ENCODE results near the gene UPK3BL1. TPM values are rescaled to one million over a fixed set of nuclear protein-coding genes. Genes with fewer than 3 reads are reported as not detected.
"Not testable (repeated sequence)": the region's sequence is repeated elsewhere in the genome, so short reads cannot be mapped to it uniquely, and the experiment has no call there.

Gene UPK3BL1
- total RNA-seq, 1 experiment from 2014 or later, result 39.8 TPM

DNA sequence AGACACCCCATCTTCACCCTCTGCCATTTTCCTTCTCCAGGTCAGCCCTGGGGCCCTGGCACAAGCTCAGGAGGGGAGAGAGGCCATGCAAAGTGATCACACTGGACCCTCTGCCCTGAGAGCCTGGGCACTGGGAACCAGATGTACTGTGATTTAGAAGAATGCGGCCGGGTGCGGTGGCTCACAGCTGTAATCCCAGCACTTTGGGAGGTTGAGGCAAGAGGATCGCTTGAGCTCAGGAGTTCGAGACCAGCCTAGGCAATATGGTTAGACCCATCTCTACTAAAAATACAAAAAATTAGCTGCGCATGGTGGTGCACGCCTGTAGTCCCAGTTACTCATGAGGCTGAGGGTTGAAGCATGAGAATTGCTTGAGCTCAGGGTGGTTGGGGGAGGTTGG is 5.2 kb upstream of the UPK3BL1 start:
- H3K27ac ChIP-seq; H4K20me1 ChIP-seq (ENCODE audit: insufficient read depth); CTCF ChIA-PET; H3K4me3 ChIP-seq; H3K4me2 ChIP-seq; intact Hi-C loops (cut with micrococcal nuclease; ENCODE audit: unreplicated experiment); H3K4me1 ChIP-seq (replicated peaks; ENCODE audit: insufficient read depth); H2AFZ ChIP-seq; H3K36me3 ChIP-seq (ENCODE audit: low read depth); H3K27me3 ChIP-seq (ENCODE audit: insufficient read depth, low read depth); H3K9me3 ChIP-seq (ENCODE audit: insufficient read depth, low read depth); BruUV-seq (replicated peaks); DNase-seq; POLR2A ChIA-PET (ENCODE audit: unreplicated experiment); H3F3A ChIP-seq (ENCODE audit: insufficient read depth, low read depth); H3K9me2 ChIP-seq (ENCODE audit: insufficient read depth); H3K79me2 ChIP-seq (ENCODE audit: low read depth): not testable (repeated sequence)

DNA sequence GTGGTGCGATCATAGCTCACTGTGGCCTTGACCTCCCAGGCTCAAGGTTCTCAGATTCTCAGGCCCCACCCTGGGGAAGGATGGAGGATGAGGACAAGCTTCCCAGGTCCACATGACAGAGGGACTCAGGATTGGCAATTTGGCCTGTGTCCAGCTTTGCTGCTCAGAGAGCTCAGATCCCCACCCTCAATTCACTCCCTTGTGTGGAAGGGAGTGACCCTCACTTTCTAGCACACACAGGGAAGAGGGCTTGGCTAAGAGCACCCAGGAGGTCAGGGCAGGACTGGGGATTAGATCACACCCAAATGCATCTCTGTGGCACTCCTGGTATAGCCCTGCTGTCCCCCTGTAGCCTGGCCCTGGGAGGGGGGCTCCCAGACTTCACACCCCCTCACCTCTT is 813 bp upstream of the UPK3BL1 start:
- H3K4me2 ChIP-seq; POLR2A ChIA-PET (ENCODE audit: unreplicated experiment); H3K9me3 ChIP-seq (ENCODE audit: insufficient read depth, low read depth); H3K79me2 ChIP-seq (ENCODE audit: low read depth); H3K9me2 ChIP-seq (ENCODE audit: insufficient read depth); intact Hi-C loops (cut with micrococcal nuclease; ENCODE audit: unreplicated experiment); CTCF ChIA-PET; H3K4me1 ChIP-seq (replicated peaks; ENCODE audit: insufficient read depth); H3K27me3 ChIP-seq (ENCODE audit: insufficient read depth, low read depth); H3K4me3 ChIP-seq; H2AFZ ChIP-seq; DNase-seq; H4K20me1 ChIP-seq (ENCODE audit: insufficient read depth); H3F3A ChIP-seq (ENCODE audit: insufficient read depth, low read depth); BruUV-seq (replicated peaks); H3K27ac ChIP-seq; H3K36me3 ChIP-seq (ENCODE audit: low read depth): not testable (repeated sequence)

DNA sequence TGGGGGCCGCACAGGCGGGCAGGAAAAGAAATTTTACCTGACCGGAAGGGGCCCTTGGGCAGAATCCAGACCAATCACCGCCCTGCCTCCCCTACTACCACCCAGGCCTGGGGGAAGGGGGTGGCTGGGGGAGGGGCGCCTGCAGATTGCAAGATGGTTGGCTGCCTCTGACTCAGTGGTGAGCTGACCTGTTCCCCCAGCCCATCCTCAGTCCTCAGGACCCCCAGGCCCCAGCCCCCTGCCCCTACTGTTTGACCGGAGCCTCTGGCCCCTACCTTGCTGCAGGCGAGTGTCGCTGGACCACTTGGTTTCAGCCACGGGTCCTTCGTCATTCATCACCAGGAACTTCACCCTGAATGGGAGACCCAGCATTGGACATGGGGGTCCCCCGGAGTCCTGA is 3.7 kb downstream of the UPK3BL1 start:
- H4K20me1 ChIP-seq (ENCODE audit: insufficient read depth); H3K4me1 ChIP-seq (replicated peaks; ENCODE audit: insufficient read depth); POLR2A ChIA-PET (ENCODE audit: unreplicated experiment); H3K36me3 ChIP-seq (ENCODE audit: low read depth); H3K27me3 ChIP-seq (ENCODE audit: insufficient read depth, low read depth); H2AFZ ChIP-seq; H3K9me3 ChIP-seq (ENCODE audit: insufficient read depth, low read depth); H3K27ac ChIP-seq; H3K4me3 ChIP-seq; BruUV-seq (replicated peaks); intact Hi-C loops (cut with micrococcal nuclease; ENCODE audit: unreplicated experiment); H3F3A ChIP-seq (ENCODE audit: insufficient read depth, low read depth); DNase-seq; H3K4me2 ChIP-seq; H3K9me2 ChIP-seq (ENCODE audit: insufficient read depth); CTCF ChIA-PET; H3K79me2 ChIP-seq (ENCODE audit: low read depth): not testable (repeated sequence)

DNA sequence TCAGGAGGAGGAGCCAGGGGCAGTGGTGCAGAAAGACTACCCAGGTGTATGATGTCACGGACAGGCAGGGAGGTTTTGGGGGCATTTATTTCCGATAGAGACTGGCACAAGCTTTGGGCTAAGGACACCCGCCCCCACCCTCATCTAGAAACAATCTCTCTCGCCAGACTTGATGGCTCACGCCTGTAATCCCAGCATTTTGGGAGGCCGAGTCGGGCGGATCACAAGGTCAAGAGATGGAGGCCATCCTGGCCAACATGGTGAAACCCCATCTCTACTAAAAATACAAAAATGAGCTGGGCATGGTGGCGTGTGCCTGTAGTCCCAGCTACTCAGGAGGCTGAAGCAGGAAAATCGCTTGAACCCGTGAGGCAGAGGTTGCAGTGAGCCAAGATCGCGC is 5.6 kb downstream of the UPK3BL1 start:
- CTCF ChIA-PET; H3K27me3 ChIP-seq (ENCODE audit: insufficient read depth, low read depth); H3K9me3 ChIP-seq (ENCODE audit: insufficient read depth, low read depth); DNase-seq; POLR2A ChIA-PET (ENCODE audit: unreplicated experiment); BruUV-seq (replicated peaks); H3K4me2 ChIP-seq; intact Hi-C loops (cut with micrococcal nuclease; ENCODE audit: unreplicated experiment); H4K20me1 ChIP-seq (ENCODE audit: insufficient read depth); H3K27ac ChIP-seq; H3K4me3 ChIP-seq; H3K79me2 ChIP-seq (ENCODE audit: low read depth); H3K36me3 ChIP-seq (ENCODE audit: low read depth); H2AFZ ChIP-seq; H3K9me2 ChIP-seq (ENCODE audit: insufficient read depth); H3F3A ChIP-seq (ENCODE audit: insufficient read depth, low read depth); H3K4me1 ChIP-seq (replicated peaks; ENCODE audit: insufficient read depth): not testable (repeated sequence)

DNA sequence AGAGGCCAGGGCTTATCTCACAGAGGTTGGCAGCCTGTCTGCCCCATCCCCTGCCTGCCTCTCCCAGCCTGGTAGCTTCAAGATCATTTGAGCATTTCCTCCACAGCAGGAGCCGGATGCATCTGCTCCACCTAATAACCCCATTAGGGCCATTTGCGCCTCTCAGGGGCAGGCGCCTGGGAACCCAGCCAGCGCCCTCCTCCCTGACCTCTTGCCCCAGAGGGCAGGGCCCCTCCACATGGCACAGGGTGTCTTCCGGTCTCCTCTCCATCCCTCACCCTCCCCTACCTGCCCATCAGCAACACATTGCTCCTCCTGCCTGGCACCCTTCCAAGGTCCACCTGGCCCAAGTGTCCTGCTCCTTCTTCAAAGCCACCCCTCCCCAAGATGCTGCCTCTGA is 7.2 kb downstream of the UPK3BL1 start:
- H3K4me3 ChIP-seq; H3K79me2 ChIP-seq (ENCODE audit: low read depth); H4K20me1 ChIP-seq (ENCODE audit: insufficient read depth); H3F3A ChIP-seq (ENCODE audit: insufficient read depth, low read depth); DNase-seq; H3K9me2 ChIP-seq (ENCODE audit: insufficient read depth); H3K36me3 ChIP-seq (ENCODE audit: low read depth); CTCF ChIA-PET; H3K4me1 ChIP-seq (replicated peaks; ENCODE audit: insufficient read depth); H3K27ac ChIP-seq; POLR2A ChIA-PET (ENCODE audit: unreplicated experiment); BruUV-seq (replicated peaks); H2AFZ ChIP-seq; H3K27me3 ChIP-seq (ENCODE audit: insufficient read depth, low read depth); intact Hi-C loops (cut with micrococcal nuclease; ENCODE audit: unreplicated experiment); H3K4me2 ChIP-seq; H3K9me3 ChIP-seq (ENCODE audit: insufficient read depth, low read depth): not testable (repeated sequence)

DNA sequence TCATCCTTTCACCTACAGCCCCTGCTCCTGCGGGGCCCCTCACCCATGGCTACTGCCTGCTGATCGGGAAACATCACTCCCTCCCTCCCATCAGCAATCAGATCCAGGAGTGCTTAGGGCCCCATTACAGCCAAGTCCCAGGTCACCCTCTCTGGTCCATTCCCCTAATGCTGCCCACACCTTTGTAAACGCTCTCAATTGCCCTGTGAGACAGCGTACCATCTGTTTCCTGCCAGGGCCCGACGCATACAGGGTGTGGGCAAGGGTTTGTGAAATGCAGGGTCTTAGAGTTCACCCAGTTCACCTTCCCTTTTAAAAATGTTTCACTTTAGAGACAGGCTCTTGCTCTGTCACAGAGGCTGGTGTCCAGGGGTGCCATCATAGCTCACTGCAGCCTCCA is 8.3 kb downstream of the UPK3BL1 start:
- POLR2A ChIA-PET (ENCODE audit: unreplicated experiment); H3K27ac ChIP-seq; intact Hi-C loops (cut with micrococcal nuclease; ENCODE audit: unreplicated experiment); H3F3A ChIP-seq (ENCODE audit: insufficient read depth, low read depth); H3K9me2 ChIP-seq (ENCODE audit: insufficient read depth); H3K4me2 ChIP-seq; H3K36me3 ChIP-seq (ENCODE audit: low read depth); H4K20me1 ChIP-seq (ENCODE audit: insufficient read depth); H3K27me3 ChIP-seq (ENCODE audit: insufficient read depth, low read depth); CTCF ChIA-PET; H3K9me3 ChIP-seq (ENCODE audit: insufficient read depth, low read depth); BruUV-seq (replicated peaks); H3K4me3 ChIP-seq; DNase-seq; H3K4me1 ChIP-seq (replicated peaks; ENCODE audit: insufficient read depth); H3K79me2 ChIP-seq (ENCODE audit: low read depth); H2AFZ ChIP-seq: not testable (repeated sequence)

DNA sequence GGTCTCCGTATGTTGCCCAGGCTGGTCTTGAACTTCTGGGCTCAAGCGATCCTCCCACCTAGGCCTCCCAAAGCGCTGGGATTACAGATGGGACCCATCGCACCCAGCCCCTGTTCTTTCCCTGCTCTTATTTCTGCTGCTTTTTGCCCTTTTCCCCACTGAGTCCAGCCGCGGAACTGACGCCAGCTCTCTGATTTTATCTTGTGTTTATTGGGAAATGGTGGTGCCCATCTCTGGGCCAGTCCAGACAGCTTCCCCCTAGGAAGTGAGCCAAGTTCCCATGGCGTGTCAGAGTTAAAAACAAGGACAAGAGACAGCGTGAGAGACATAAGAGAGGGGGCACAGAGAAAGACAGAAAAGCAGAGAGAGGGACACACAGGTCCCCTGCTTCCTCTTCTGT is 12.0 kb downstream of the UPK3BL1 start:
- H3K36me3 ChIP-seq (ENCODE audit: low read depth); H3K9me2 ChIP-seq (ENCODE audit: insufficient read depth); H3K4me2 ChIP-seq; H3K27ac ChIP-seq; CTCF ChIA-PET; H3K4me1 ChIP-seq (replicated peaks; ENCODE audit: insufficient read depth); intact Hi-C loops (cut with micrococcal nuclease; ENCODE audit: unreplicated experiment); DNase-seq; H2AFZ ChIP-seq; BruUV-seq (replicated peaks); H3K27me3 ChIP-seq (ENCODE audit: insufficient read depth, low read depth); H3K4me3 ChIP-seq; H3K79me2 ChIP-seq (ENCODE audit: low read depth); H4K20me1 ChIP-seq (ENCODE audit: insufficient read depth); POLR2A ChIA-PET (ENCODE audit: unreplicated experiment); H3K9me3 ChIP-seq (ENCODE audit: insufficient read depth, low read depth); H3F3A ChIP-seq (ENCODE audit: insufficient read depth, low read depth): not testable (repeated sequence)

DNA sequence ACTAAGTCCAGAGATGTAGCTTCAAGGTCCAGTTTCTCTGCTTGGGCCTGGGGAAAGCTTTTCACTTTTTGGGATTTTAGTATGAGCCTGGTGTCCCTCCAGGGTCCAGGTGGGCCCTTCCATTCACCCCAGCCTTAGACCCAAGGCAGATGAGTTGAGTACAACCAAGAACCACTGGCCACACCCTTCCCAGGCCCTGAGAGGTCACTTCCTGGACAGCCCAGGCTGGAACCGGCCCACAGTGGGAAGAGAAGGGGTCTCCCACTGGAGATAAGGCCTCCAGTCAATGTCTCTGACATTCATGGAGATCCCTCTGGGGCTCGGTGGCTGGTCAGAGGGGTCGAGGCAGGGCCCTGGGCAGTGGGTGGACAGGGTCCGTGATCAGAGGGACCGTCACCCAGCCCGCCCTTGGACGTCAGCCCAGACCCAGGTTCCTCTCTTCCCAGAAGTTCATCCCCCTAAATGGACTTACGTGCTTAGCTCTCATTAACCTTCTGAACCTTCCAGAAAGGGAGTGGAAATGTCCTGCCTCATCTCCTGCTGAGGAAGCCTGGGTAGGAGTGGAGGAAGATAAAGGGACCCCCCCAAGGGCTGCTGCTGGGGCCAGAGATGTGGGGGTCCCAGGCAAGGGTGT is 15.2 kb downstream of the UPK3BL1 start:
- H3K4me3 ChIP-seq; CTCF ChIA-PET; DNase-seq; H3K36me3 ChIP-seq (ENCODE audit: low read depth); intact Hi-C loops (cut with micrococcal nuclease; ENCODE audit: unreplicated experiment); H3K27ac ChIP-seq; POLR2A ChIA-PET (ENCODE audit: unreplicated experiment); H2AFZ ChIP-seq; H3F3A ChIP-seq (ENCODE audit: insufficient read depth, low read depth); H3K9me3 ChIP-seq (ENCODE audit: insufficient read depth, low read depth); H4K20me1 ChIP-seq (ENCODE audit: insufficient read depth); H3K4me1 ChIP-seq (replicated peaks; ENCODE audit: insufficient read depth); H3K27me3 ChIP-seq (ENCODE audit: insufficient read depth, low read depth); H3K79me2 ChIP-seq (ENCODE audit: low read depth); BruUV-seq (replicated peaks); H3K4me2 ChIP-seq; H3K9me2 ChIP-seq (ENCODE audit: insufficient read depth): not testable (repeated sequence)

All from PC-9 (cell line).